Fibroblast of skin of abdomen (primary cell): ENCODE measurements around the gene TXN2.
"Not testable (repeated sequence)": the region's sequence is repeated elsewhere in the genome, so short reads cannot be mapped to it uniquely, and the experiment has no call there.

Source experiments
- DNase-seq: peaks from one replicate; pipeline ENCODE4 v3.0.0-alpha.2; 2013

TXN2 gene

GRCh38 chr22:36430863-36431262, 50.6 kb downstream of the TXN2 start:
- no peak for DNase-seq

- DNase-seq, result not testable (repeated sequence)
Measured at GRCh38 chr22:36427952-36428351, 53.5 kb downstream of the TXN2 start.

- peak; percentile 25 for DNase-seq
Measured at GRCh38 chr22:36425977-36426523, 55.4 kb downstream of the TXN2 start.

- no peak for DNase-seq
Measured at GRCh38 chr22:36424901-36425579, 56.4 kb downstream of the TXN2 start.

GRCh38 chr22:36424466-36424865, 57.0 kb downstream of the TXN2 start:
- DNase-seq, result not testable (repeated sequence)

GRCh38 chr22:36423461-36424404, 57.7 kb downstream of the TXN2 start:
- peak; percentile 32 for DNase-seq

GRCh38 chr22:36422287-36423014, 59.0 kb downstream of the TXN2 start:
- DNase-seq, result no peak

- DNase-seq, result no peak
Measured at GRCh38 chr22:36419912-36420882, 61.2 kb downstream of the TXN2 start.

GRCh38 chr22:36419177-36419911, 62.1 kb downstream of the TXN2 start:
- peak; percentile 57 for DNase-seq

GRCh38 chr22:36417281-36417686, 64.2 kb downstream of the TXN2 start:
- DNase-seq, result peak; percentile 58
